Liver (tissue), 9 donors: ENCODE results near the gene CNOT3. TPM values are rescaled to one million over a fixed set of nuclear protein-coding genes. Genes with fewer than 3 reads are reported as not detected.

Experiments
- DNase-seq: peaks from one replicate; pipeline ENCODE4 v3.0.0-alpha.2; 2017; ENCODE audit warnings: low spot score
- H3K27ac ChIP-seq, 2 donors: one replicate each; pipeline ENCODE4 v1.7.0; 2013; ENCODE audit warnings: inconsistent platforms in 2 of 2, low read length in 2 of 2, control low read depth in 1 of 2, low read depth in 1 of 2, mild to moderate bottlenecking in 1 of 2
- H3K27me3 ChIP-seq, 4 donors: one replicate each; pipeline versions ENCODE4 v1.6.1 to v1.7.0; 2013; ENCODE audit warnings: low read length in 3 of 4, inconsistent platforms in 1 of 4, mild to moderate bottlenecking in 1 of 4, moderate library complexity in 1 of 4; ENCODE audit not compliant: control insufficient read depth in 4 of 4, insufficient read depth in 4 of 4
- H3K36me3 ChIP-seq, 4 donors: one replicate each; pipeline versions ENCODE4 v1.6.1 to v1.7.0; 2013; ENCODE audit warnings: low read length in 3 of 4, mild to moderate bottlenecking in 3 of 4, low read depth in 1 of 4, moderate library complexity in 1 of 4; ENCODE audit not compliant: control insufficient read depth in 4 of 4, insufficient read depth in 3 of 4
- H3K4me1 ChIP-seq, 4 donors: one replicate each; pipeline versions ENCODE4 v1.6.1 to v1.7.0; 2013; ENCODE audit warnings: low read length in 3 of 4, mild to moderate bottlenecking in 3 of 4, moderate library complexity in 1 of 4; ENCODE audit not compliant: control insufficient read depth in 4 of 4, insufficient read depth in 4 of 4
- H3K4me3 ChIP-seq, 3 donors: one replicate each; pipeline versions ENCODE4 v1.6.1 to v1.7.0; 2013; ENCODE audit warnings: low read length in 3 of 3, control low read depth in 1 of 3, low read depth in 1 of 3, mild to moderate bottlenecking in 1 of 3
- H3K9ac ChIP-seq, 2 donors: one replicate each; pipeline ENCODE4 v1.7.0; 2013; ENCODE audit warnings: low read length in 2 of 2, mild to moderate bottlenecking in 2 of 2, moderate library complexity in 2 of 2, control low read depth in 1 of 2, low read depth in 1 of 2
- H3K9me3 ChIP-seq, 4 donors: one replicate each; pipeline versions ENCODE4 v1.6.1 to v1.7.0; 2013; ENCODE audit warnings: low read length in 3 of 4; ENCODE audit not compliant: control insufficient read depth in 4 of 4
- EGR1 ChIP-seq, 2 donors: IDR thresholded peaks; 2 replicates each; pipeline ENCODE4 v1.6.1; 2016 to 2018; ENCODE audit warnings: antibody characterized with exemption in 2 of 2, low read depth in 2 of 2
- FOXA1 ChIP-seq: IDR thresholded peaks from 2 replicates; pipeline ENCODE4 v1.6.1; 2016; ENCODE audit warnings: antibody characterized with exemption
- FOXA2 ChIP-seq: IDR thresholded peaks from 2 replicates; pipeline ENCODE4 v1.6.1; 2016; ENCODE audit warnings: antibody characterized with exemption
- GABPA ChIP-seq, 2 donors: IDR thresholded peaks in 1 of 2; conservative IDR thresholded peaks in 1 of 2; 2 replicates each; pipeline ENCODE4 v1.6.1; 2016; ENCODE audit warnings: antibody characterized with exemption in 2 of 2, mild to moderate bottlenecking in 1 of 2, moderate library complexity in 1 of 2
- HNF4A ChIP-seq, 2 donors: conservative IDR thresholded peaks; 2 replicates each; pipeline ENCODE4 v1.6.1; 2016; ENCODE audit warnings: antibody characterized with exemption in 2 of 2, mild to moderate bottlenecking in 2 of 2
- HNF4G ChIP-seq: IDR thresholded peaks from 2 replicates; pipeline ENCODE4 v1.6.1; 2016; ENCODE audit warnings: antibody characterized with exemption
- JUND ChIP-seq, 2 donors: IDR thresholded peaks; 2 replicates each; pipeline ENCODE4 v1.6.1; 2016; ENCODE audit warnings: antibody characterized with exemption in 2 of 2
- NR2F2 ChIP-seq: IDR thresholded peaks from 2 replicates; pipeline ENCODE4 v1.6.1; 2016; ENCODE audit warnings: antibody characterized with exemption
- RAD21 ChIP-seq, 2 donors: IDR thresholded peaks; 2 replicates each; pipeline ENCODE4 v1.6.1; 2016; ENCODE audit warnings: antibody characterized with exemption in 2 of 2, mild to moderate bottlenecking in 2 of 2
- RXRA ChIP-seq, 2 donors: IDR thresholded peaks; 2 replicates each; pipeline ENCODE4 v1.6.1; 2017 to 2018; ENCODE audit warnings: antibody characterized with exemption in 2 of 2, mild to moderate bottlenecking in 1 of 2
- SP1 ChIP-seq: IDR thresholded peaks from 2 replicates; pipeline ENCODE4 v1.6.1; 2018; ENCODE audit warnings: antibody characterized with exemption, mild to moderate bottlenecking
- TAF1 ChIP-seq: conservative IDR thresholded peaks from 2 replicates; pipeline ENCODE4 v1.6.1; 2016; ENCODE audit warnings: antibody characterized with exemption, mild to moderate bottlenecking
- YY1 ChIP-seq: IDR thresholded peaks from 2 replicates; pipeline ENCODE4 v1.6.1; 2016; ENCODE audit warnings: antibody characterized with exemption, mild to moderate bottlenecking
- WGBS: extraction: QIAGEN DNeasy Blood & Tissue Kit; methylation state at CpG from one replicate; pipeline ENCODE4 v1.1.7; 2013; 5-methylcytosine and 5-hydroxymethylcytosine counted together
- polyA plus RNA-seq, 2 donors: library from polyadenylated mRNA; stranded (reverse) in 1 of 2; unstranded in 1 of 2; fragments of 200-250 nt in 1 of 2; fragments of >200 nt in 1 of 2; fragmentation: Nextera tagmentation in 1 of 2; extraction: Ambion mirVana in 1 of 2; gene quantifications; one replicate each; pipeline versions ENCODE4 v1.2.1 to v1.2.3, GENCODE V29; 2013 to 2015
- total RNA-seq, 2 donors: library from RNA; depleted of rRNA; stranded (reverse); fragments of >200 nt; gene quantifications; one replicate each; pipeline ENCODE4 v1.2.3, GENCODE V29; 2014
- TF ChIP-seq, protein P1 (sequence below): IDR thresholded peaks from 2 replicates; pipeline ENCODE4 v1.6.1; 2016; ENCODE audit warnings: antibody characterized with exemption
- TF ChIP-seq, protein P2 (sequence below): fragments of 150-350 bp; IDR thresholded peaks from 2 replicates; pipeline ENCODE4 v1.5.1; 2017; ENCODE audit warnings: improper control_type of control experiment, low read depth, low read length; ENCODE audit not compliant: missing input control
- TF ChIP-seq, protein P3 (sequence below): IDR thresholded peaks from 2 replicates; pipeline ENCODE4 v1.6.1; 2016; ENCODE audit warnings: antibody characterized with exemption, mild to moderate bottlenecking
- TF ChIP-seq, protein P4 (sequence below): IDR thresholded peaks from 2 replicates; pipeline ENCODE4 v1.6.1; 2016; ENCODE audit warnings: antibody characterized with exemption
- TF ChIP-seq, protein P5 (sequence below): IDR thresholded peaks from 2 replicates; pipeline ENCODE4 v1.6.1; 2016; ENCODE audit warnings: antibody characterized with exemption
- donor health status: healthy.
- donor health status: healthy.
- donor health status: healthy.
- donor health status: healthy.
- donor health status: healthy.

CNOT3 gene
- total and polyA plus RNA-seq, 4 donors: 3.7 to 13.0 (median 9.1) TPM

DNA sequence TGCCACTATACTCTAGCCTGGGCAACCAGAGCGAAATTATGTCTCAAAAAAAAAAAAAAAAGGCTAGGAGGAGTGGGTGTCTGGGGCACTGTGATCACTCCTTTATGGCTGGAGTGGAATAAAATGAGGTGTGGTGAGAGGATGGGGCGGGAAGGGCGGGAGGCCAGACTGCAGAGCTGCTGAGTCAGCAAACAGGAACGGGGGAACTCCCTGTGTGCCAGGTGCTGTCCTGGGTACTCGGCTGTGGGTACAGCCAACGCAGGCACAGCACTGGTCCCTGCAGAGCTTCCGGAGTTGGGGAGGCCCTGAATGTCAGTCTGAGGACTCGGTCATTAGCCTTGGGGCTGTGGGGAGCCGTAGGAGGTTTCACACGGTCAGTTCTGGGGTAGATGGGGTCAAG lies 16.3 kb upstream of the CNOT3 start:
- H3K4me3 ChIP-seq: no peak overlapping the region

DNA sequence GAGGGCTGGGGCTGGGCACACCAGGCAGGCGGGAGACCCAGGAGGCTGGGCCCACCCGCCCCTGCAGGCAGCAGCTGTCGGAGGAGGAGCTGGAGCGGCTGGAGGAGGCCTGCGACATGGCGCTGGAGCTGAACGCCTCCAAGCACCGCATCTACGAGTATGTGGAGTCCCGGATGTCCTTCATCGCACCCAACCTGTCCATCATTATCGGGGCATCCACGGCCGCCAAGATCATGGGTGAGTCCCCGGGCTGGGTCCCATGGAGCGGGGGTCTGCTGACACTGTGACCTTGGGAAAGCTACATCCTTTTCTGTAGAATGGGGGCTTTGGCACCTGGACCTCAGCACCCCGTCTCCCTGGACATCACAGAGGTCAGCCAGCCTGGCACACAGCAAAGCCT lies 13.9 kb upstream of the CNOT3 start:
- H3K4me1 ChIP-seq: no peaks in the 10 kb centered on the region
- DNase-seq: no peak
- no peak overlapping the region for H3K4me3 ChIP-seq
- peaks cover 17 to 84% (median 32%) of the 10 kb centered on the region in 4 donors for H3K36me3 ChIP-seq
- WGBS: 96% methylated on average over 17 of the region's 17 CpGs
- H3K27ac ChIP-seq: no peak overlapping the region
- H3K9ac ChIP-seq: no peak overlapping the region
- H3K27me3 ChIP-seq: no peaks in the 10 kb centered on the region
- no peaks in the 10 kb centered on the region for H3K9me3 ChIP-seq
- TF ChIP-seq HNF4G (no peak), RAD21 (IDR thresholded peaks at IDR 0.05) (no peak), FOXA2 (no peak), NR2F2 (no peak), RXRA (IDR thresholded peaks at IDR 0.05) (no peak), TAF1 (no peak), GABPA (IDR thresholded peaks at IDR 0.05 in 1 of 2, conservative IDR thresholded peaks at IDR 0.05 in 1 of 2) (no peak)
- TF ChIP-seq, protein P1, sequence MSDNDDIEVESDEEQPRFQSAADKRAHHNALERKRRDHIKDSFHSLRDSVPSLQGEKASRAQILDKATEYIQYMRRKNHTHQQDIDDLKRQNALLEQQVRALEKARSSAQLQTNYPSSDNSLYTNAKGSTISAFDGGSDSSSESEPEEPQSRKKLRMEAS: no peak
- TF ChIP-seq, protein P2, sequence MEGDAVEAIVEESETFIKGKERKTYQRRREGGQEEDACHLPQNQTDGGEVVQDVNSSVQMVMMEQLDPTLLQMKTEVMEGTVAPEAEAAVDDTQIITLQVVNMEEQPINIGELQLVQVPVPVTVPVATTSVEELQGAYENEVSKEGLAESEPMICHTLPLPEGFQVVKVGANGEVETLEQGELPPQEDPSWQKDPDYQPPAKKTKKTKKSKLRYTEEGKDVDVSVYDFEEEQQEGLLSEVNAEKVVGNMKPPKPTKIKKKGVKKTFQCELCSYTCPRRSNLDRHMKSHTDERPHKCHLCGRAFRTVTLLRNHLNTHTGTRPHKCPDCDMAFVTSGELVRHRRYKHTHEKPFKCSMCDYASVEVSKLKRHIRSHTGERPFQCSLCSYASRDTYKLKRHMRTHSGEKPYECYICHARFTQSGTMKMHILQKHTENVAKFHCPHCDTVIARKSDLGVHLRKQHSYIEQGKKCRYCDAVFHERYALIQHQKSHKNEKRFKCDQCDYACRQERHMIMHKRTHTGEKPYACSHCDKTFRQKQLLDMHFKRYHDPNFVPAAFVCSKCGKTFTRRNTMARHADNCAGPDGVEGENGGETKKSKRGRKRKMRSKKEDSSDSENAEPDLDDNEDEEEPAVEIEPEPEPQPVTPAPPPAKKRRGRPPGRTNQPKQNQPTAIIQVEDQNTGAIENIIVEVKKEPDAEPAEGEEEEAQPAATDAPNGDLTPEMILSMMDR: no peak

More for the DNA sequence above, 16.3 kb upstream of the CNOT3 start:
- Histone ChIP-seq H3K9me3 (no peaks in the 10 kb centered on the region), H3K4me1 (peaks cover 0 to 5% (median 5%) of the 10 kb centered on the region in 4 donors), H3K27ac (no peak overlapping the region), H3K9ac (no peak overlapping the region), H3K36me3 (peaks cover 13 to 71% (median 29%) of the 10 kb centered on the region in 4 donors), H3K27me3 (no peaks in the 10 kb centered on the region)
- WGBS: 93% methylated on average over 10 of the region's 10 CpGs
- TF ChIP-seq JUND (IDR thresholded peaks at IDR 0.05) (no peak), FOXA2 (no peak), FOXA1 (no peak), SP1 (no peak), YY1 (no peak), TAF1 (no peak), EGR1 (IDR thresholded peaks at IDR 0.05; ENCODE audit: low read depth in 2 of 2) (no peak), RXRA (IDR thresholded peaks at IDR 0.05) (no peak), RAD21 (IDR thresholded peaks at IDR 0.05) (no peak), HNF4A (conservative IDR thresholded peaks at IDR 0.05) (no peak), NR2F2 (no peak)
- TF ChIP-seq, protein P3, sequence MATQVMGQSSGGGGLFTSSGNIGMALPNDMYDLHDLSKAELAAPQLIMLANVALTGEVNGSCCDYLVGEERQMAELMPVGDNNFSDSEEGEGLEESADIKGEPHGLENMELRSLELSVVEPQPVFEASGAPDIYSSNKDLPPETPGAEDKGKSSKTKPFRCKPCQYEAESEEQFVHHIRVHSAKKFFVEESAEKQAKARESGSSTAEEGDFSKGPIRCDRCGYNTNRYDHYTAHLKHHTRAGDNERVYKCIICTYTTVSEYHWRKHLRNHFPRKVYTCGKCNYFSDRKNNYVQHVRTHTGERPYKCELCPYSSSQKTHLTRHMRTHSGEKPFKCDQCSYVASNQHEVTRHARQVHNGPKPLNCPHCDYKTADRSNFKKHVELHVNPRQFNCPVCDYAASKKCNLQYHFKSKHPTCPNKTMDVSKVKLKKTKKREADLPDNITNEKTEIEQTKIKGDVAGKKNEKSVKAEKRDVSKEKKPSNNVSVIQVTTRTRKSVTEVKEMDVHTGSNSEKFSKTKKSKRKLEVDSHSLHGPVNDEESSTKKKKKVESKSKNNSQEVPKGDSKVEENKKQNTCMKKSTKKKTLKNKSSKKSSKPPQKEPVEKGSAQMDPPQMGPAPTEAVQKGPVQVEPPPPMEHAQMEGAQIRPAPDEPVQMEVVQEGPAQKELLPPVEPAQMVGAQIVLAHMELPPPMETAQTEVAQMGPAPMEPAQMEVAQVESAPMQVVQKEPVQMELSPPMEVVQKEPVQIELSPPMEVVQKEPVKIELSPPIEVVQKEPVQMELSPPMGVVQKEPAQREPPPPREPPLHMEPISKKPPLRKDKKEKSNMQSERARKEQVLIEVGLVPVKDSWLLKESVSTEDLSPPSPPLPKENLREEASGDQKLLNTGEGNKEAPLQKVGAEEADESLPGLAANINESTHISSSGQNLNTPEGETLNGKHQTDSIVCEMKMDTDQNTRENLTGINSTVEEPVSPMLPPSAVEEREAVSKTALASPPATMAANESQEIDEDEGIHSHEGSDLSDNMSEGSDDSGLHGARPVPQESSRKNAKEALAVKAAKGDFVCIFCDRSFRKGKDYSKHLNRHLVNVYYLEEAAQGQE: no peak
- TF ChIP-seq, protein P2: no peak
- TF ChIP-seq, protein P4, sequence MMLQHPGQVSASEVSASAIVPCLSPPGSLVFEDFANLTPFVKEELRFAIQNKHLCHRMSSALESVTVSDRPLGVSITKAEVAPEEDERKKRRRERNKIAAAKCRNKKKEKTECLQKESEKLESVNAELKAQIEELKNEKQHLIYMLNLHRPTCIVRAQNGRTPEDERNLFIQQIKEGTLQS: no peak
- TF ChIP-seq, protein P1: no peak
- TF ChIP-seq, protein P5, sequence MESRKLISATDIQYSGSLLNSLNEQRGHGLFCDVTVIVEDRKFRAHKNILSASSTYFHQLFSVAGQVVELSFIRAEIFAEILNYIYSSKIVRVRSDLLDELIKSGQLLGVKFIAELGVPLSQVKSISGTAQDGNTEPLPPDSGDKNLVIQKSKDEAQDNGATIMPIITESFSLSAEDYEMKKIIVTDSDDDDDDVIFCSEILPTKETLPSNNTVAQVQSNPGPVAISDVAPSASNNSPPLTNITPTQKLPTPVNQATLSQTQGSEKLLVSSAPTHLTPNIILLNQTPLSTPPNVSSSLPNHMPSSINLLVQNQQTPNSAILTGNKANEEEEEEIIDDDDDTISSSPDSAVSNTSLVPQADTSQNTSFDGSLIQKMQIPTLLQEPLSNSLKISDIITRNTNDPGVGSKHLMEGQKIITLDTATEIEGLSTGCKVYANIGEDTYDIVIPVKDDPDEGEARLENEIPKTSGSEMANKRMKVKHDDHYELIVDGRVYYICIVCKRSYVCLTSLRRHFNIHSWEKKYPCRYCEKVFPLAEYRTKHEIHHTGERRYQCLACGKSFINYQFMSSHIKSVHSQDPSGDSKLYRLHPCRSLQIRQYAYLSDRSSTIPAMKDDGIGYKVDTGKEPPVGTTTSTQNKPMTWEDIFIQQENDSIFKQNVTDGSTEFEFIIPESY: no peak
- DNase-seq: no peak
